HEK293 (cell line): ENCODE data around the gene FAIM.

ENCODE experiments used
- GLI4 ChIP-seq: fragments of 450-650 bp; formaldehyde crosslinking; IDR thresholded peaks from 2 replicates; pipeline ENCODE4 v1.5.1; 2016; ENCODE audit warnings: missing biosample characterization, missing genetic modification characterization
- HOXC10 ChIP-seq: sonication (generic); formaldehyde crosslinking; IDR thresholded peaks from 2 replicates; pipeline ENCODE4 v1.8.1; 2023; ENCODE audit warnings: mild to moderate bottlenecking, missing genetic modification reagents
- IKZF3 ChIP-seq: fragments of 450-650 bp; IDR thresholded peaks from 2 replicates; pipeline ENCODE4 v1.5.0; 2018; ENCODE audit warnings: missing biosample characterization, mild to moderate bottlenecking, missing genetic modification characterization, moderate library complexity
- KLF17 ChIP-seq: fragments of 450-650 bp; formaldehyde crosslinking; IDR thresholded peaks from 2 replicates; pipeline ENCODE4 v1.5.1; 2016; ENCODE audit warnings: missing biosample characterization, missing genetic modification characterization
- MZF1 ChIP-seq: fragments of 450-650 bp; formaldehyde crosslinking; IDR thresholded peaks from 2 replicates; pipeline ENCODE4 v1.5.1; 2017; ENCODE audit warnings: missing biosample characterization, missing genetic modification characterization, borderline replicate concordance
- PATZ1 ChIP-seq: fragments of 450-650 bp; formaldehyde crosslinking; IDR thresholded peaks from 2 replicates; pipeline ENCODE4 v1.5.1; 2016; ENCODE audit warnings: missing biosample characterization, missing genetic modification characterization
- SCRT2 ChIP-seq: fragments of 450-650 bp; formaldehyde crosslinking; IDR thresholded peaks from 2 replicates; pipeline ENCODE4 v1.5.1; 2016; ENCODE audit warnings: missing biosample characterization, missing genetic modification characterization
- SETDB1 ChIP-seq: IDR thresholded peaks from one replicate; pipeline ENCODE4 v1.6.1; 2017; ENCODE audit warnings: mild to moderate bottlenecking, low read length, moderate library complexity, mixed read lengths; ENCODE audit not compliant: insufficient read length
- SP7 ChIP-seq: fragments of 450-650 bp; formaldehyde crosslinking; IDR thresholded peaks from 2 replicates; pipeline ENCODE4 v1.5.1; 2016; ENCODE audit warnings: missing biosample characterization, missing genetic modification characterization
- TSHZ1 ChIP-seq: fragments of 450-650 bp; formaldehyde crosslinking; IDR thresholded peaks from 2 replicates; pipeline ENCODE4 v1.5.1; 2016; ENCODE audit warnings: missing biosample characterization, missing genetic modification characterization, borderline replicate concordance
- ZBTB49 ChIP-seq: fragments of 450-650 bp; formaldehyde crosslinking; IDR thresholded peaks from 2 replicates; pipeline ENCODE4 v1.5.1; 2016; ENCODE audit warnings: missing biosample characterization, missing genetic modification characterization, low read depth
- ZBTB6 ChIP-seq: fragments of 450-650 bp; formaldehyde crosslinking; IDR thresholded peaks from 2 replicates; pipeline ENCODE4 v1.5.1; 2017; ENCODE audit warnings: missing biosample characterization, missing genetic modification characterization
- ZFP3 ChIP-seq: fragments of 450-650 bp; formaldehyde crosslinking; IDR thresholded peaks from 2 replicates; pipeline ENCODE4 v1.5.1; 2016; ENCODE audit warnings: low read depth, missing biosample characterization, missing genetic modification characterization
- ZFP37 ChIP-seq: fragments of 450-650 bp; formaldehyde crosslinking; IDR thresholded peaks from 2 replicates; pipeline ENCODE4 v1.5.1; 2016; ENCODE audit warnings: missing biosample characterization, missing genetic modification characterization
- ZIC2 ChIP-seq: fragments of 450-650 bp; formaldehyde crosslinking; IDR thresholded peaks from 2 replicates; pipeline ENCODE4 v1.5.1; 2016; ENCODE audit warnings: missing biosample characterization, missing genetic modification characterization
- ZNF121 ChIP-seq: fragments of 450-650 bp; formaldehyde crosslinking; IDR thresholded peaks from 2 replicates; pipeline ENCODE4 v1.5.1; 2016; ENCODE audit warnings: missing biosample characterization, missing genetic modification characterization
- ZNF140 ChIP-seq: fragments of 450-650 bp; formaldehyde crosslinking; IDR thresholded peaks from 2 replicates; pipeline ENCODE4 v1.5.1; 2016; ENCODE audit warnings: missing biosample characterization, missing genetic modification characterization
- ZNF146 ChIP-seq: fragments of 450-650 bp; formaldehyde crosslinking; IDR thresholded peaks from 2 replicates; pipeline ENCODE4 v1.5.1; 2016; ENCODE audit warnings: missing biosample characterization, missing genetic modification characterization
- ZNF174 ChIP-seq: fragments of 450-650 bp; formaldehyde crosslinking; IDR thresholded peaks from 2 replicates; pipeline ENCODE4 v1.5.0; 2017; ENCODE audit warnings: missing biosample characterization, mild to moderate bottlenecking, missing genetic modification characterization
- ZNF202 ChIP-seq: fragments of 450-650 bp; formaldehyde crosslinking; IDR thresholded peaks from 2 replicates; pipeline ENCODE4 v1.5.1; 2016; ENCODE audit warnings: missing biosample characterization, missing genetic modification characterization, borderline replicate concordance
- ZNF302 ChIP-seq: fragments of 450-650 bp; formaldehyde crosslinking; IDR thresholded peaks from 2 replicates; pipeline ENCODE4 v1.5.1; 2016; ENCODE audit warnings: missing biosample characterization, missing genetic modification characterization, low read depth
- ZNF473 ChIP-seq: fragments of 450-650 bp; formaldehyde crosslinking; IDR thresholded peaks from 2 replicates; pipeline ENCODE4 v1.5.1; 2017; ENCODE audit warnings: missing biosample characterization, missing genetic modification characterization
- ZNF488 ChIP-seq: fragments of 450-650 bp; formaldehyde crosslinking; IDR thresholded peaks from 2 replicates; pipeline ENCODE4 v1.5.1; 2016; ENCODE audit warnings: missing biosample characterization, missing genetic modification characterization
- ZNF596 ChIP-seq: fragments of 450-650 bp; IDR thresholded peaks from 2 replicates; pipeline ENCODE4 v1.5.0; 2018; ENCODE audit warnings: missing biosample characterization, mild to moderate bottlenecking, missing genetic modification characterization, moderate library complexity
- ZNF621 ChIP-seq: fragments of 450-650 bp; formaldehyde crosslinking; IDR thresholded peaks from 2 replicates; pipeline ENCODE4 v1.5.1; 2017; ENCODE audit warnings: missing biosample characterization, missing genetic modification characterization
- ZNF626 ChIP-seq: fragments of 450-650 bp; sonication (Bioruptor Pico); formaldehyde crosslinking; IDR thresholded peaks from 2 replicates; pipeline ENCODE4 v1.5.1; 2018; ENCODE audit warnings: missing biosample characterization, missing genetic modification characterization, inconsistent platforms
- ZNF629 ChIP-seq: fragments of 450-650 bp; formaldehyde crosslinking; IDR thresholded peaks from 2 replicates; pipeline ENCODE4 v1.5.1; 2017; ENCODE audit warnings: missing biosample characterization, missing genetic modification characterization
- ZNF658 ChIP-seq: fragments of 450-650 bp; formaldehyde crosslinking; IDR thresholded peaks from 2 replicates; pipeline ENCODE4; 2016; ENCODE audit warnings: missing biosample characterization, missing genetic modification characterization
- ZNF768 ChIP-seq: fragments of 450-650 bp; formaldehyde crosslinking; IDR thresholded peaks from 2 replicates; pipeline ENCODE4 v1.5.1; 2018; ENCODE audit warnings: missing biosample characterization, mild to moderate bottlenecking, missing genetic modification characterization
- ZNF791 ChIP-seq: fragments of 450-650 bp; formaldehyde crosslinking; IDR thresholded peaks from 2 replicates; pipeline ENCODE4 v1.5.1; 2016; ENCODE audit warnings: missing biosample characterization, missing genetic modification characterization

FAIM gene

GRCh38 chr3:138594150-138594934, 14.2 kb upstream of the FAIM start, which contains the start of gene CEP70 (continued):
- TF ChIP-seq KLF17 (tag by site-specific recombination) (no peak), ZNF146 (no peak), SETDB1 (peak; percentile 68), ZBTB6 (tag by site-specific recombination) (no peak), ZNF140 (tag by site-specific recombination) (no peak), ZNF791 (no peak), SP7 (peak; percentile 14; the same call in 1 of the 2 replicates), ZNF488 (tag by site-specific recombination) (no peak), GLI4 (tag by site-specific recombination) (no peak), ZNF202 (tag by site-specific recombination) (no peak), ZFP37 (tag by site-specific recombination) (0 out of 2 replicates have a peak, but pooled peaks have one; percentile 31), TSHZ1 (tag by site-specific recombination) (no peak), ZNF629 (tag by site-specific recombination) (peak; percentile 66), PATZ1 (tag by site-specific recombination) (peak; percentile 74), ZIC2 (tag by site-specific recombination) (0 out of 2 replicates have a peak, but pooled peaks have one; percentile 14), ZNF768 (tag by site-specific recombination) (no peak), ZNF658 (tag by site-specific recombination) (no peak), ZNF174 (tag by site-specific recombination) (no peak), IKZF3 (0 out of 2 replicates have a peak, but pooled peaks have one; percentile 8), HOXC10 (CRISPR knock-in tag) (no peak), ZBTB49 (tag by site-specific recombination) (no peak), ZNF596 (tag by site-specific recombination) (no peak), ZNF121 (tag by site-specific recombination) (peak; percentile 81), ZNF473 (tag by site-specific recombination) (no peak), ZNF626 (no peak), ZNF302 (tag by site-specific recombination) (no peak), ZNF621 (no peak), SCRT2 (tag by site-specific recombination) (peak; percentile 75), ZFP3 (no peak), MZF1 (tag by site-specific recombination) (no peak)
